Measurements from ENCODE around the gene SASH1. TPM values are rescaled to one million over a fixed set of nuclear protein-coding genes. Genes with fewer than 3 reads are reported as not detected.

Gene SASH1
- total RNA-seq, 6 donors from 2014 or later = 59.3 to 131 (median 79.2) TPM

GRCh38 chr6:148317739-148318138 lies 24.9 kb upstream of the SASH1 start:
- no peak for DNase-seq
- ATAC-seq (ENCODE audit: low FRiP score in 2 of 2) = no peak
- Histone ChIP-seq H3K9me3 (no peaks in the 10 kb centered on the region), H3K36me3 (no peaks in the 10 kb centered on the region), H3K27me3 (no peaks in the 10 kb centered on the region), H3K4me3 (no peak overlapping the region), H3K27ac (no peak overlapping the region), H3K4me1 (no peaks in the 10 kb centered on the region)
- 84 to 95% methylated on average over 2 of the region's 2 CpGs for WGBS, 2 donors
- TF ChIP-seq CTCF (IDR thresholded peaks at IDR 0.05) (no peak), POLR2A (IDR thresholded peaks at IDR 0.05) (no peak), EP300 (IDR thresholded peaks at IDR 0.05) (no peak), POLR2AphosphoS5 (IDR thresholded peaks at IDR 0.05) (no peak)

- H3K27ac ChIP-seq = no peak overlapping the region
- 90 to 99% methylated on average over 3 of the region's 3 CpGs for WGBS, 2 donors
- TF ChIP-seq EP300 (IDR thresholded peaks at IDR 0.05) (no peak), POLR2A (IDR thresholded peaks at IDR 0.05) (no peak), POLR2AphosphoS5 (IDR thresholded peaks at IDR 0.05) (no peak), CTCF (IDR thresholded peaks at IDR 0.05) (no peak)
- ATAC-seq (ENCODE audit: low FRiP score in 2 of 2) (no peak), DNase-seq (no peak)
- H3K9me3 ChIP-seq = no peaks in the 10 kb centered on the region
- no peaks in the 10 kb centered on the region for H3K4me1 ChIP-seq
- H3K36me3 ChIP-seq = no peaks in the 10 kb centered on the region
- no peak overlapping the region for H3K4me3 ChIP-seq
- H3K27me3 ChIP-seq = no peaks in the 10 kb centered on the region
Observed at GRCh38 chr6:148322704-148323103, 19.9 kb upstream of the SASH1 start.

DNA sequence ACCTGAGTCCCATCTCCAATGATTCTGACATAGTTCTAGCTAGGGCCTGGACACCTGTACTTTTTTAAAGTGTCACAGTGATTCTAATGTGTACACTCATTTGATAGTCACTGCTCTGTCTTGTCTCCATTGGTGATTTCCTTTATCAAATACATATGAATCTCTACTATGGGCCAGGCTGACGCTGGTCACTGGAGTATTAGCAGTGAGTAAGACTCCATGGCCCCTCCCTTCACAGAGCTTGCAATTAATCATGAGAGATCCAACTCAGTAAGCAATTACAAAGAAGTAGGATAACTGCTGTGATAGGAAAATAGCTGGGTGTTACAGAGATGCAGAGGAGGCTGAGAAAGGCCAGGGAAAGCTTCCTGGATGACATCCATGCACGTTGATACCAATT lies 19.3 kb upstream of the SASH1 start:
- no peaks in the 10 kb centered on the region for H3K9me3 ChIP-seq
- H3K27ac ChIP-seq = no peak overlapping the region
- H3K36me3 ChIP-seq = no peaks in the 10 kb centered on the region
- no peaks in the 10 kb centered on the region for H3K4me1 ChIP-seq
- 69 to 77% methylated on average over 2 of the region's 2 CpGs for WGBS, 2 donors
- no peak for DNase-seq
- H3K27me3 ChIP-seq = no peaks in the 10 kb centered on the region
- H3K4me3 ChIP-seq = no peak overlapping the region
- peak in 1 of 2 donors; percentile 45 for ATAC-seq (ENCODE audit: low FRiP score in 2 of 2)
- TF ChIP-seq CTCF (IDR thresholded peaks at IDR 0.05) (no peak), POLR2AphosphoS5 (IDR thresholded peaks at IDR 0.05) (no peak), EP300 (IDR thresholded peaks at IDR 0.05) (no peak), POLR2A (IDR thresholded peaks at IDR 0.05) (no peak)

DNA sequence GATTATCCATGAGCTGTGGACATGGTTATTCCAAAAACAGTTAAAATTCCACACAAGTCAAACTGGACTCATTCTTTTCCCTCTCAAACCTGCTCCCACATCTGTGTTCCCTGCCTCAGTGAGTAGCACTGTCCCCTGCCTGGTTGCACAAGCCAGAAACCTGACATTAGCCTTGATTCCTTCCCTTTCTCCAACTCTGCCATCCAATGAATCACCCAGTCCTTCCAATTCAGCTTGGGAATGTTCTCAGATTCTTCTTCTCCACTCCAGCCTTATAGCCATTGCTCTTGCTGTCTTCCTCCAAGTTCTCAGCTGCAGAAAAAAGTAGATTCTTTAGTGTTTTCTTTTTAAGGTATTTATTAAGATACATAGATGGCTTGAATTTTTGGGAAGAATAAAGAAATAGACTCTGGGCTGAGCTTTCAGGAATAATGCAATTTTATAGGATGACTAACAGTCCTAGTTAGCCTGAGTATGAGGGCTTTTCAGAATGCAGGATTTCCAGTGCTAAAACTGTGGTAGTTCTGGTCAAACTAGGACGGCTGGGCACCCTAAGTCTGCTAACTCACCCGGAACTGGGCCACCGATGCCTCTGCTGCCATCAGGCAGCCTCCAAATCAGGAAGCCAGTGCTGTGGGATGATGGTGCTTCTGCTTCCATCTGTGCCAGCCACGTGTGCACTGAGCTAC lies 18.2 kb upstream of the SASH1 start:
- WGBS, 2 donors = 41 to 70% methylated on average over 3 to 4 of the region's 4 CpGs
- no peak overlapping the region for H3K27ac ChIP-seq
- DNase-seq (no peak), ATAC-seq (ENCODE audit: low FRiP score in 2 of 2) (peak in 1 of 2 donors; percentile 74)
- no peaks in the 10 kb centered on the region for H3K36me3 ChIP-seq
- H3K4me1 ChIP-seq = peaks cover 0 to 5% (median under 1%) of the 10 kb centered on the region in 4 donors
- H3K27me3 ChIP-seq = no peaks in the 10 kb centered on the region
- no peak overlapping the region for H3K4me3 ChIP-seq
- H3K9me3 ChIP-seq = no peaks in the 10 kb centered on the region
- no peak for TF ChIP-seq POLR2A (IDR thresholded peaks at IDR 0.05)
- TF ChIP-seq EP300 (IDR thresholded peaks at IDR 0.05) = no peak
- no peak for TF ChIP-seq CTCF (IDR thresholded peaks at IDR 0.05)
- TF ChIP-seq POLR2AphosphoS5 (IDR thresholded peaks at IDR 0.05) = no peak
